Activated CD4-positive, CD25-positive, alpha-beta regulatory T cell treated with anti-CD3 and anti-CD28 coated beads, Interleukin-2, amount 50 U/mL, for 72 hours (primary cell): Measurements from ENCODE around the gene CACHD1.

Source experiments
- DNase-seq: peaks from one replicate; pipeline ENCODE4 v3.0.0; 2021

CACHD1 gene

DNA sequence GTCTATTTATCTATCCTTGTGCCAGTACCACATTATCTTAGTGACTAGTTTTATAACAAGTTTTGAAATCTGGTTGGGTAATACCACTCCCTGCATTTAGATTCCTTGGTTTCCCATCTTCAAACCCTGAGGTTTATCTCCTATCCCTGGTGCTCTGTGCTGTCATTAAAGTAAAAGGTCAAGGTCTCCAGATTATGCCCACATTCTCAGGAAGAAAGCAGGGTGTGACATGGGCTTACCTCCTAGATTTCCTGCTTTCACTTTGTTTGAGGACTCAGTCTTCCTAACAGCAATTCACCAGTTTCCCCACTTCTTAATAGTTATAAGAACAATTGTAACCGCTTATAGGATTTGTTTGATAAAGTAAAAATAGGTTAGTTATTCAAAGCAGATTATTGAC is 86.0 kb downstream of the CACHD1 start:
- no peak for DNase-seq

- DNase-seq: no peak
Measured at GRCh38 chr1:64561993-64562392, 92.1 kb downstream of the CACHD1 start.

DNA sequence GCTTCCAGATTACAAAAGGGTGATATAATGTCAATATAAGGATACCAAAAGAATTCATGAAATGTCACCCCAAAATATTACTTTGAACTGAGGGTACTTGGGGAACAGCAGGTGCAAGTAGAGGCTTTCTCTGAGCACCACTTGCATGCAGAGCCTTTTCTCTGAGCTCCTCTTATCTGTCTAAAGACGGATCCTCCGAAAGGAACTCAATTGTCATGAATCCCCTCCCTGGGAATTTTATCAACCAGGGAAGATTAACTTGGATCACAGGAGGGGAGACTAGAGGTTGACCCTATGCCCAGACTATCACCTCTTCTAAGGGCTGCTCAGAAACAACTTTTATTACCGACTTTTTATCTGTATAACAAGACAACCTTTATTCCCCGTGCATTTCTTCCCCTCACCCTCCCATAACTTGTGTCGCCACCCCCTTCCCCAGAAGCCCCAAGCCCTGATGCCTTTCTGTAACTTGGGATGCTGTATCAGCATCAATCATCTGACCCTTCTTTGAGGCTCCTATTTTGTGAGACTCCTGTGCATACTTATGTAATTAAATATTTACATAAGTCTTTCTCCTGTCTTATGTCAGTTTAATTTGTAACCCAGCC is 94.1 kb downstream of the CACHD1 start:
- no peak for DNase-seq

GRCh38 chr1:64564891-64565290 is 95.0 kb downstream of the CACHD1 start:
- no peak for DNase-seq

DNA sequence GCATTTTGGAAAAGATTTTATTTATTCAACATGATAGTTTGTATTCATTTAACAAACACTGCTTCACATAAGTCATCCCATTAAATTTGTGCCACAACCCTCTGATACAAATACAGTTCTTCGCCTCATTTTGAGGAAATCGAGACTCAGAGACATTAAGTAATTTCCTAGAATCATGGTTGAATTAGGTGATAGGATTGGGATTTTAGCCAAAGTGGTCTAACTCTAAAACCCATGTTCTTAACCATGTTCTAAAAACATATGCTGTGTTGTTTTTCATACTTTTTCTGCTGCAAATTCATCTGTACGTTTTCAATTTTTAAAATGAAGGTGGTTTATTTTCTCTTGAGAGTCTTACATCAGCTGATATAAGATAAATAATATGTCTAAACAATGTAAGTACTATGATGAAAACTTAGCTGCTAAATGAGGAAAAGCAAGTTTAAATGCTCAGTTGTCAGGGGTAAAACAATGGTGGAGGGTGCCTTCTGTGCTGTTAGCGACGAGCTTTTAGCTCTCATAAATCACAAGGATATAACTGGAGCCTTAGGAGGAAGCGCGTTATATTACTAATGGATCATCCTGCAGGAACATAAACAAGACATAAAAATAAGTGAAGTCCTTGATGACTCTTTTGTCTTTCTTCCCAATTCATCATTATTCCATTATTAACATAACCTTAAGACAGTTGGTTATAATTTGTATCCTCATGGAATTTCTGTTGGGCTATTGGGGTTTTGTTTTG is 97.7 kb downstream of the CACHD1 start:
- DNase-seq: no peak

DNA sequence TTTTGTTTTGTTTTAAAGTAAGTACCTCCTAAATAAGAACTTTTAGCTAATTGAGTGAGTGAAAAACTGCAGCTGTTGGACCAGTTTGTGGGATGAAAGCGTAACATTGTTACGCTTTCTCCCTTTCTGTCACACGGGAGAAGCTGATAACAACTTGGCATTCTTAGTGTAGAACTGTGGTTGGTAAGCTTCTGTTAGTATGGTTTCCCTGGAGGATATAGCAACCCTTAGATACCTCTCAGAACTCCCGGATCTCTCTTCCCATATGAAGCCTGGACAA is 98.2 kb downstream of the CACHD1 start:
- no peak for DNase-seq

GRCh38 chr1:64569411-64569810 is 99.5 kb downstream of the CACHD1 start:
- DNase-seq: no peak

DNA sequence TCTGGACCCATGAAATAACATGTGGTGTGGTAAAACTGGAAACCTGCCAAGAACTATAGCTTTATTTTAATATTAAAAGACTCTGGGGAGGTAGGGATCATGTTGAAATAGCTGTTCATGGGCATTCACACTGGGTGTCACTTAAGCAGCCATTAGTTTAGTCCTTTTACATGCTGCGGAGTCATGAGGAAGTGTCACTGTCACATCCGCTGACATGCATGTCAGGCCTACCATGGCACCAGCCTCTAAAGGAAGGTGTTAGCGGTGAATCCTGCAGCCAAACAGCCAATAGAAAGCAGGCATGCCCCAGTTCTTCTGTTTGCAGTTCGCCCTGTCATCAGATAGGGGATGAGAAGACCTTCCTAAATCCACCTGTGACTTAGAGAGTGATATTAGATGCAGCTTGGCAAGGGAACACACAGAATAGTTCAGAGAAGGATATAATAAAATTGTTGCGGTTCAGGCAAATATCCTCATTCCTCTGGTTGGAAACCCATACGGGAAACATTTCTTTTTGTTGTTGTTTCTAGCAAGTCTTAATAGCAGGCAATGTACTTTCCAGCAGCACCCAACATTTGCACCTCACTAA is 100.4 kb downstream of the CACHD1 start:
- DNase-seq: no peak

DNA sequence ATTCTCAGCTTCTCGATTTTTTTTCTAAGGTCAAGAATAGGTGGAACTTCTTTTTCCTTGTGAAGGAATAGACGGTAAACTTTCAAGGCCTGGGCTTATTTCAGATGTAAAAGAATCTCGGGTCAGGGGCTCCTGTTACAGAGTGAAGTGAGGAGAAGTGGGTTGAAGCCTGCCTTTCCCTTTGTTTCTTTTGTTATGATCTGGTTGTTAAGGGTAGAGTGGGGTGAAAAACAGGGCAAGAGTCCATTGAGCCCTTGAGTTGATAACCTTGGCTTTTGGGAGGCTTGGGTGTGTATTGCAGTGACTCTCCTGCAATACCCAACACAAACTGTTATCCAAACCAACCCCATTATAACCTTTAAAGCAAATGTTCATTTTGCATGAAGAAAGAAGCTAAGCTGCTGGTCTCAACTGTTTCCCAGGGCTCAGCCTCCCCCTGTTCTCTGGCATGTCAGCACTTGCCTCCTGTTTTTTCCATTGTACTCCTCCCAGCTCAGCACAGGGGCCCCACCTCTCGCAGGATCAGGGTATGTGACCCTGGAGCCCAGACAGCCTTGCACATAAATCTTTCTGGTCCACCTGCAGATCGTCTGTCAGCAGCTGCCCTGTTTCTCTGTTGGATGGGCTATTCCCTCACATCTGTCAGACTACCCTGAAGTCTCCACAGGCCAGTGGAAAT is 102.4 kb downstream of the CACHD1 start:
- DNase-seq: no peak

DNA sequence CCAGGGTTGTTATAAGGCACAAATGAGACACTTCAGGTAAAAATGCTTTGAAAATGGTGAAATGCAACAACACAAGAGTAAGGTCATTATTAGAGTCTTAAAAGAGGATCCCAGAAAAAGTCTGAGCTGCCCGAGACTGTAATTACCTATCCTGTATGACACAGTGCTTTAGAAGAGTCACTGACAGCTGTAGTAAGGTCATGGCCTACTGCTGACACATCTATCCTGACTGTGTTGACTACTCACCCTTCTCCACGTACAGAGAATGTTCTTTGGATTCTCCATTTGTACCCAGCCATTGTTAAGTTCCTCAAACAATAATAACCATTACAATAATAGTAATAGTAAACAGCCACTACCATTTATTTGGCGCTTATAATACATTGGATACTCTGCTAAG is 104.4 kb downstream of the CACHD1 start:
- no peak for DNase-seq

DNA sequence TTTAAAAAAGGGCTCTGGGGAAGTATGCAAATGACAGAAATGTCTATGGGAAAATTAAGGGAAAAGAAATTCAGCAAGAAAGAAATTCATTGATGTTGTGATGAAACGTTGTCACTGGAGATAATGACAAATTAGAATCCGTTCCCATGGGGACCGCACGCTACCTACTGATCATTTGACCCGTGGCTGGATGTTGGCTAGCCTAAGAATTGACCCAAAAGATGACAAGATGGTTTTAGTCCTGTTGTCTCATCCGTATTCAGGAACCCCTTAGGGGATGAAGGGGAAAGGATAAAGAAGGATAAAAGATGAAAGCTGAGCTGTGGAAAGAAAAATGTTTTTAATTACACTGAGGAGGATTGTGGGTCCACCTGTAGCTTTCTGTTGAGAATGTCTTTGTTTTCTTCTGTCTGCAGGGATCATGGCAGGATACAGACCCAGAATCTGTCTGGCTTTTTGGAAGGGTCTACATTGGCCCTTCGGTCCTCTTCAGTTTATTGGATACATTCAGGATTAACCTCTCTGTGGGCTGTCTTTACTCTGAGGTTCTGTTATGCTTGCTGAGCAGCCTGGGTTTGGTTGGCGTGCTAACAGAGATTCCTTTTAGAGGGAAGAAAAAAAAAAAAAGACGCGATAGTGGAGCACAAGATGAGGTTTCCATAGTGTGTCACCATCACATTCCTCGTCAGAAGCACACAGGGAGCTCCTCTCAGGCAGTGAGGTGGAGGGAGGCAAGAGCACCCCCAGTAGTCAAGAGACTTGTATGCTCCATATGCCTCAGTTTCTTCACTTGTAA is 106.2 kb downstream of the CACHD1 start:
- DNase-seq: no peak

GRCh38 chr1:64578270-64578973 is 108.5 kb downstream of the CACHD1 start:
- no peak for DNase-seq

DNA sequence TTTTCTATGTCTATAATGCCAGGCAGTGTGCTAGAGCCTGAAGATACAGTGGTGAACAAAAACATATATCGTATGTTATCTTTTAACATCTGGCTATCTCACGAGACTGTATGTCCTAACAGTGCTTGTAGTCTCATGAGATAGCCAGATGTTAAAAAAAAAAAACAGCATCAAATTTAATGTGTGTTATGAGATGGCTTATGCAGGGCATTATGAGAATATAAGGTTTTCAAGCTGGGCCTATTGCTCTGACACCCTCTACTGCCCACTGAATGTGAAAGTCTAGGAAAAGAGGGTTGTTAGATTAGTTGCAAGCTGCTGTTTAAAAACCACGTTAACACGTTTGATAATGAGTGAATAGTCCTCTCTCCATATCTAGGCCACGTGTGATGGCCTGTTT is 109.8 kb downstream of the CACHD1 start:
- no peak for DNase-seq

DNA sequence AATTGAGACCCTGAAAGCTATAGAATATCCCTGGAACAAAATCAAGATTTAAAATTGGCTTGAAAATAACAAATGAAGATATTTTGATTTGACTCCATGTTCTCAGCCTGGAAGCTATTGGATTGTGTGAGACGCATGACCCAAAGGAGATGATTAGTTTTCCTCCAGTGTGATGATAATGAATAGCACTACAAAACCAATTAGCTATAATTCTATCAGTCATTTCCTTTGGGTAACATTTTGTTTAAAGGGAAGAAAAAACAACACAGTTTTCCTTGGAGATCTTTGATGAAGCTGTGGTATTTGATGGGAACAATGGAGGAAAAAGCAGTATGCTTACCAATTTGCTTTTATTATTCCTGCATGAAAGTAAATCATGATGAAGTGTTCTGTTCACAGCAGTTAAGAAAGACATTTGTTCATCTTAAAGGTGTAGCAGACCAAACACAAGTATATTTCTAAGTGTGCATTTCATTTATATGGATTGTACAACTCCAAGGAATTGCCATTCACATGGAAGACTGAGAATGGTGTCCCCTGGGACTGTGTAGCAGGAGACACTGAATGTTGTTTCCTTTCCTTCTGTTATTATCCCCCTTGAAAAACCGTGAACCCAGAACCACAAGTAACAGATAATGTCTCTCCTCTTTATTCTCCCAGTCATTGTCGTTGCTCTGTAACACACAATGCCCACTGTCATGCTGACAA is 111.4 kb downstream of the CACHD1 start:
- no peak for DNase-seq

GRCh38 chr1:64581843-64582185 is 111.9 kb downstream of the CACHD1 start:
- no peak for DNase-seq

- no peak for DNase-seq
Measured at GRCh38 chr1:64584479-64584878, 114.5 kb downstream of the CACHD1 start.

- no peak for DNase-seq
Measured at GRCh38 chr1:64588876-64589275, 118.9 kb downstream of the CACHD1 start.

GRCh38 chr1:64590316-64590715 is 120.4 kb downstream of the CACHD1 start:
- DNase-seq: no peak

DNA sequence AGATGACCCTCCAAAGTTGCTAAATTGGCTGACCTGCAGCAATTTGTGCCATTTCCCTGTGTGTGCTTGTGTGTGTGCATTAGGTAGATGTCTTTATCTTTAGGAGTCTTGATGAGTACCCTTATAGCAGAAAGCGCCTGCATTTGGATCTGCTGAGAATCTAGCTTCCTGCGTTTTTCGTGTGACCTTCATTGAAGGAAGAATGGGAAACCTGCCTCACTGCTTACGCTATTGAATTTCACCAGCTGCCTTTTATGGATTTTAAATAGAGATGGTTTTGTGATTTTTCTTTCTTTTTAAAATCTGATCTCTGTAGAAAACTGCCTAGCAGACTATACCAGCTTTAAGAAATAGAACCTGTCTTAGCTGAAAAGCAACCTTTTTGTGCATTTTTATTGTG is 124.5 kb downstream of the CACHD1 start:
- no peak for DNase-seq

DNA sequence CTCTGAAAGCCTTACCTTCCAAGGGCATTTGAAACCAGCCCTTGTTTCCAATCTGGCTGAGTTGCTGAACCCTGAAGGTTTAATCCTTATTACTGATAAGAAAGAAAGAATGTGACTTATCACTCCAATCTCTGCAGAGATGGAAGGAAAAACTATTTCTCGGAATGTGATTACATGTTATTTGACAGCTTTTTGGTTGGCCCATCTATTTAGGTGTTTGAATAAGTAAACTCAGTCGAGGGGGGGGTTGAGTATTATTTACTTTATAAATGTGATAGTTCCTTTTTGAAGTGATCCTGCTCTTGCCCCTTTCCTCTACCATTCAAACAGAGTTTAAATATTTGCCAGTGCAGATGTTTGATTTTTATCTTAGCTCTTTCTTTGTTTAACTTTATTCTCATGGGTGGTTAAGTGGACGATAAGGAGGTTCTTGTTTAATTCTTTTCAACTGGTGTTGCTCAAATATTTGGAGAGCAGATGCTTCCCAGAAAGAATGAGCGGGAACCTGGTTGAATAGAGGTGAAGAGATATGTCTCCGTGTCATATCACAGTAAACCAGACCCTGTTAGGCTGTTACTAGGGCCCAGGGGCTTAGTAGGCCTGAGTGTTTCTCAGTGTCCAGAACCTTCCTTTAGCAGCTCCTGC is 126.1 kb downstream of the CACHD1 start:
- no peak for DNase-seq

GRCh38 chr1:64597113-64597512 is 127.2 kb downstream of the CACHD1 start:
- no peak for DNase-seq
